CD4-positive, alpha-beta T cell treated with Interleukin-12 subunit alpha and Interleukin-12 subunit beta, for 1 hour (primary cell): ENCODE measurements around the gene CELF4.

ENCODE experiments used
- DNase-seq: peaks from one replicate; pipeline ENCODE4 v3.0.0-alpha.2; 2020

The CELF4 gene

DNA sequence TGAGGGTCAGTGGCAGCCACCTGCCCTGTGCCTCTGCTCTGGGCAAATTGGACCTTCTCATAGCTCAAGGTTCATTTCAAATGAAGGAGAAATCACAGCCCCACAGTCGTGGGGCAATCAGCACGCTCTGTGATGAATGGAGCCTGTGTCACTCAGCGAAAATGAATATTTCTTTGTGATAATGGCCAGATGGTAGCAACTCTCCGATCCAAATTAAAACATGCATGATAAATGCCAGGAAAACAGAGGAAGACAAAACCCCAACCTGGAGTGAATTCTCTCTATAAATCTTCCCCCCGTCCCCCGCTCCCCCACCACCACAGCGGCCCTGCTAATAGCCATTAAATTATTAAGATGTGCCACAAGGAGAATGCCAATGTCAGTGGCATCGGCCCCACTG lies 258.4 kb downstream of the CELF4 start:
- DNase-seq = no peak

DNA sequence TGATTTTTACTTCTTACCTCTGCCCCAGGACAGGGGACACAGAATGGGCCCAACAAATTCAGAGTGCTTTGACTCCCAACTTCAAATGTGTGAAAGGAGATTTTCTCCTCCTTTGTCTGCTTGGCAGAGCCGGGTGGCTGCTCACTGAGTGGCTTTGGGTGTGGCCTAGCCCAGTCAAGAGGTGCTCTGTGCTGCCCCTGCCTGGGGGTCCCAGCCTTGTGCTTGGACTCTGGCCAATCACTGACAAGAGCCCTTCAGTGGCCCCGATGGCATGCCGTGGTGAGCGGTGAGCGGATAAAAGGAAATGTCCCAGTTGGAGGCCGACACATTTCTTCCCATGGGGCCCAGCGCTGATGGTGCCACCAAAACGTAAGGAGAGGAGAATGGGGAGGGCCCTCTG lies 259.2 kb downstream of the CELF4 start:
- DNase-seq = no peak

DNA sequence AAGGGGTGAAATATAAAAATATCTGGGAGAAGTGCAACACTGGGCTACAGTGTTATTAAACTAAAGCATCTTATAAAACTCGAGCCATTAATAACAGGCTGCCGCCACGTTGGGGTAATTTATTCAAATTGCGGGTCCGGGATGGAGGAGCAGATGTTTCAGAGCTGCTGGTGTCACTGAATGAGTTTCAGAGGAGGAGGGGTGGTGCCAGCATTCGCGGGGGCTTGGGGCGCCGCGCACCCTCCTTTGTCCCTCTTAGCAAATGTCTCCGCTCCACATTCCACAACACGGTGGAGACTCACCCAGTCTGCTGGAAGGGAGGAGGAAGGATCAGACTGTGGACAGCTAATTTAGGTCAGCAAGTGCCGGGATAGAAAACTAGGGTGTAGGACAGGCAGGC lies 260.5 kb downstream of the CELF4 start:
- no peak for DNase-seq

DNA sequence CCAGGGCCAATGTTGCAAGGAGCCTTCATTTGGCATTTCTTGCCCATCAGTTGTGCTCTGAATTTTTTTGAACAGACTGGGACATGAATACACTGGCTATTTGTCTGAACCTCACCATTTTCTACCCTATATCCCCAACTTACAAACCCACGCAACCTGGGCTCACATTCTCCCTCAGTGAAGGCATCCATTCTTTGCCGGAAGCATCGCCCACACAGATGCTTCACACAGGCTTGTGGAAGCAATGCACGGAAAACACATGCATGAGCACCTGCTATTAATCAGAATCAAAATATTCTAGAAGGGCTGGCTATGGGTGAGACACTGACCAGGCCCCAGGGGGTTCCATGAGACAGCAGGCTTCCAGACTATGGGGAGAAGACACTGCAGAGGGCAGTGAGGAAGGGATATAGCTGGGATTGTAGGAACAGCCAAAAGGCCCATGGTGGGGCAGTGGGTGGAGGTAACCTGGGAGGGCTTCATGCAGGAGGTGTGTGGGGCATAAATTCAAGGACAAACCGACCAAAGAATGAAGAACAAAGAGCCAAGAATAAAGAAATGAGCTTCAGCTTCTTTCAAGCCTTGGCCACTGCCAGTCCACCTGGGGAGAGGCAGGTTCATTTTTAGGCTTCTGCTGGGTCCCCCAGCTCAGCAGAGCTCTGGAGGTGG lies 261.5 kb downstream of the CELF4 start:
- DNase-seq = no peak

DNA sequence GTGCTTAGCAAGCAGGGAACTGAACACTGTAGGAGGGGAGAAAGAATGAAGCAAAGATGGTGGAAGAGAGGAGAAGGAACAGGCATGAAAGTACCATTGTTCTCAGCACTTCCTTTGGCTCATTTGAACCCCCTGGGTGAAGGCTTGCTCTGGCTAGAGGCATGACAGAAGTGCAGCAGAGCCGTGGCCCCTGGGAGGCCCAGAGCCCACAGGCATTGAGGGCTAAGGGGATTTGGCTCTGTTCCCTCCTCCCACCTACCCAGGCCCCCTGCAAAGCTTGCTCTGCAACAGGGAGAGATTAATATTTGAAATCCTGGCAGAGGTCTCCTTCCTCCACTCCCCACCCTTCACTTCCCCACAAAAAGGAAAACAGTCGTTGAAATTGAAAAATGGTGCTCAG lies 262.6 kb downstream of the CELF4 start:
- no peak for DNase-seq

DNA sequence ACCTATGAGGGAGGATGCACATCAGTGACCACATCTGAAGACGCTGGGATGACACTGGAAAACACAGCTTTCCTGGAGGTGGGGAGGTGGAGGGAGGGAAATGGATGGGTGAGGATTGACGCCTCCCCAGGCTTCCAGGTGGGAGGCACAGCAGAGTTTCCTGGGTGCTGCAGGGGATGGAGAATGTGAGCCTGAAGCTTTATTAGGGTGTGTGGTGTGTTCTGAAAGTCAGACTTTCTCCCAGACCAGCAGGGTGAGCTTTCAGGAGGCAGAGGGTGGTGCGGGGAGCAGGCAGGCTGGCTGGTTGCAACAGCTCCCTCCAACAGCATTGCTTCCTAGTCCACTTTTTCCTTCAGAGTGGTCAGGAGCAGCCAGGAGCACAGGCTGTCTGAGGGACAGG lies 263.1 kb downstream of the CELF4 start:
- no peak for DNase-seq

DNA sequence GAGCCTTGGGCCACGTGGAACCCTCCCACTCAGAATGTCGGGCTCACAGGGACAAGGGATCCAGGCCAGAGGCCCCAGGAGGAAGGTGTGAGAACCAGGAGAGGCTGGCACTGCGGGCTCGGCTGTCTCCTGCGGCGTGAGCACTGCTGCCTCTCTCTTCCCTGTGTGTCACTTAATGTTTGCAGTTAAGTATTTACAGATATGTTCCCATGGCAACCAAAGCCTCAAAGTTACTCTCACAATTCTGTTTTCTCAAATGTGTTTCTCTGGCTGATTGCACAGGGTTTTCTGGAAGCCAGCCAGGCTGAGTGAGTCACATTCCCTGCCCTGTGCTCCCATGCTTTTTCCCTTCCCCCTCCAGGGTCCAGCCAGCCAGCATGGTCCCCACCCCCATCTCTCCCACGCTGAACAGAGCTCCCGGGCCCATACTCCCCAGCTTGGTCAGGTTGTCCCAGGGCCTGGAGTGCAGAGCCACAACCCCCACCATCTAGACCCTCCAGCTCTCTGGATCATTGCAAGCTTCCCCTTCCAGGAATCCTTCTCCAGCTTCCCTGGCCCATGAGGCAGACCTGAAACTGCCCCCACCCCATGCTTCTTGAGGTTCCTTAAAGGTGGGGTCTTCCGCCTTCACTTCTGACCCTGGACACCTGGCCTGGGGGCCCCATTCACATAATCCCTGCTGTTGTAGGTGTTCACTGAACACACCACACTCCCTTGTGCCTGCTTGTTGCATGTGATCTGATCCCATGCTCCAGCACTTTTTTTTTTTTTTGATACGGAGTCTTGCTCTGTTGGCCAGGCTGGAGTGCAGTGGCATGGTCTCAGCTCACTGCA lies 265.9 kb downstream of the CELF4 start:
- no peak for DNase-seq

DNA sequence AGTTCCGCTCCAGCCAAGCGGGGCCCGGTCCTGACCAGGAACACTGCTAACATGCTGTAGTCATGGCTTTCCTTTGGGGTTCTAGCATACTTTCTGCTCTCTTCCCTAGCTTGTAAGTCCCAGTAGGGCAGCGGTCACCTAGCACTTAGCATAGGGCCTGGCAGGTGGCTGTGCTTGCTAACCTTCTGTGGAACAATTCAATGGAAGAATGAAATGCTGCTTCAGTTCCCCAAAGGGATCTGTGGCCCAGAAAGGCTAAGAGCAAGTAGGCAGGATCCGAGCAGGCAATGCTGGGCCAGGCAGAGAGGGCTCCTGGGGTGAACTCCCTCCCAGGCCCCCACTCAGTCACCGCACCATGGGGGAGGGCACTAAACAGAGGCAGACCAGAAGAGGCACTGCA lies 266.8 kb downstream of the CELF4 start:
- DNase-seq = no peak

DNA sequence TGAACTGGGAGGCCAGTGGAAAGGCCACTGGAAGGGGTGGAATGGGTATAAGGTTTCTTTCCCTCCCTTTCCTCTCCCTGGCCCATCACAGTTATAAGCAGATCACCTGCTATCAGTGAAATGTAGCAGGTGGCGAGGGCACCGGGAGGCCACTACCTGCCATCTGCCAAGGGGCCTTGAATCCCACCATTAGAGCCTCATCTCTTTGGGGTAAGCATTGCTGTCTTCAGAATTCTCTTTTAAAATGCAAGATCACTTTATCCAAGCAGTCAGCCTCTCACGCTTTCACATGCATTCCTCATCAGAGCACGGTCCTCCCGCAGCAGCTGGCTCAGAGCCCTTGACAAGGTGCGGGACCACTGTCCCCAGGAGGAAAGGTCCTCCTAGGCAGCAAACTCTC lies 268.5 kb downstream of the CELF4 start:
- no peak for DNase-seq

DNA sequence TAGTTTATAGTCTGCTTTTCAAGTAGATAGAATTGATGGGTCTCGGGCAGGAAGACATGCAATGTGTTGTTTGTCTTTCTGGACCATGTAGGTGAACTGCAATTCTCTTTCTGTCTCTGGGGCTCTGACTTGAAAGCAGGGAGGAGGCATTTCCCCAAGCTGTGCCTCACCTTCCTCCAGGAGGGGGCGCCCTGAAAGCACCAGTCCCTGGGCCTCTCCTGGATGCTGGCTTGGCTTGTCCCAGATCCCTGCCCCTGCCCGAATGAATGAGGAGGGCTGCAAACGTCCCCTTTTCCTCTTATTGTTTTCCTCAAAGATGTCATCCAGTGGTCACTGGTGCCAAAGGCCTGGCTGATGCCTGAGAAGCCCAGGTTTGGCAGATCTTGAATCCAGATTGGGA lies 270.6 kb downstream of the CELF4 start:
- DNase-seq = no peak

DNA sequence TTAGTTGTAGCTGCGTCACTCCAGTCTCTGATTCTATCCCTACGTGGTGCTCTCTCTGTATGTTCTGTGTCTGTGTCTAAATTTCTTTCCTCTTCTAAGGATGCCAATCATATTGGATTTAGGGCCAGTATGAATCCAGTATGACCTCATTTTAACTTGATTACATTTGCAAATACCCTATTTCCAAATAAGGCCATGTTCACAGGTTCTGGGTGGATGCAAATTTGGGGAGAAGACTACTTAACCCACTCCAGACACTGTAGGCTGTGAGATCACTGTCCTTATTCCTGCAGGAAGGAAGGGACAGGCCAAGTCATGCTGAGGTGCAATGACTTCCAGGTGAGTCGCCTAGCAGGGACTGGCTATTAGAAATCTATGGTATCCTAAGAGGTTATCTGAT lies 272.2 kb downstream of the CELF4 start:
- no peak for DNase-seq

DNA sequence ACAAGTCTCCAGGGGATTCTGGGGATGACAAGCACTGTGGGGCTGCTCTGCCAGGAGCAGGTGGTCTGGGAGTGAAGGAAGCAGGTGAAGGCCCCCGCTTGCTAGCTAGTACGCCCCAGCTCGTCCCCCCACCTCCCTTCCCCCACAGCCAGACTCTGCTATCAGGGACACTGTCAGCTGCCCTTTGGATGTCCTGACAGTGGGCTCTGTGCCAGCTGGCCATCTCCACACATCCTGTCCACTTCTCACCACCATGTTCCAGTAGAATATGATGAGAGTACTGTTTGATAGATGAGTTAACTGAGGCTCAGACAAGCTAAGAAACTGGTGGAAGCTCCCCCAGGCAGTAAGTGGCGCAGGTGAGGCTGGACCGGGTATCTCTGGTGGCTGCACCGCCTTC lies 276.2 kb downstream of the CELF4 start:
- DNase-seq = no peak

DNA sequence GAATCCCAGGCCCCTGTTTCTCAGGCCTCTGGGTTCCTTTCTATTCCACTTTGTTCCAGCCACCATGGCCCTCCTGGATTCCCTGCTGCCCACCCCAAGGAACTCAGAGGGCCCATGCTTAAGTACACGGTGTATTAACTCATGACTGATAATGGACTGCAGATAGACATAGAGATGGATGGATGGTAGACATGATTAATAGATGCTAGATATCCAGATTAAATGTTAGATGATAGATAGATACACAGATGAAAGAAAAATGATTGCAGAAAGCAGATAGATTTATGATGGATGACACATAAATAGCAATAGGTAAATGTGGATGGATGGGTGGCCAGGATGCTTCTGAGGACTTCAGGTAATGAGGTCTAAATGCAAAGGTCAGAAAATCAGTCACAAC lies 278.0 kb downstream of the CELF4 start:
- DNase-seq = no peak

DNA sequence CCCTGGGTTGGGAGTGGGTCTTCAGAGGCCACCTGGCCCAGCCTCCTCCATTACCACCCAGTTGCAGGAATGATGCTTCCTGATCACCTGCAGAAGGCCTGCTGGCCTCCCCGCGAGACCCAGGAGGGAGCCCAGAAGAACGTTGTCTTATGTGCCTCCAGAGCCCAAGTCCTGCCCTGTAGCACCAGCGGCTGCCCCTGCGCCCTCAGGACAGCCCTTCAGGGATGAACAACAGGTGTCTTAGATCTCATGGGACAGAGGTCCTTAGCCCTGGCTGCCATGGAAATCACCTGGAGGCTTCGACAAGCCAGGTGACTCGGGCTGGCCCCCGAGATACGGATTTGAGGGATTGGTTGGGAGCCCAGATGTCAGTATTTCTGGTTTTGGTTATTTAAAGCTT lies 278.8 kb downstream of the CELF4 start:
- DNase-seq = no peak

DNA sequence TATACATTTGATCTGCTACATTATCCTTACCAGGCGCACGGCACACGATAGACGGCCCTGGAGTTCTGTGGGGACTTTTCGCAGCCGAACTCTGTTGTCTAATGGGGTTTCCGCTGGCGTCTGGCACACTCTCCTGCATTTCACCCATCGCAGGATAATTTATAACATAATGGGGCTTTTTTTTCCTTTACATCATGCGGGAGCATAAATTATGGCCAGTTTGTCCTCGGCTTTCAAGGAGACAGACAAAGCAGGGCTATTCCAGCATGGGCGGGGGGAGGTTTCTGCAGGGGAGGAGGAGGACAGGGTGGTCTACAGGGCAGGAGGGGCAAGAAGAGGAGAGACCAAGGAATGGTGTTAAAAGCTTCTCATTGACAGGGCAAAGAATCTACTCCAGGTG lies 279.8 kb downstream of the CELF4 start:
- DNase-seq = no peak

DNA sequence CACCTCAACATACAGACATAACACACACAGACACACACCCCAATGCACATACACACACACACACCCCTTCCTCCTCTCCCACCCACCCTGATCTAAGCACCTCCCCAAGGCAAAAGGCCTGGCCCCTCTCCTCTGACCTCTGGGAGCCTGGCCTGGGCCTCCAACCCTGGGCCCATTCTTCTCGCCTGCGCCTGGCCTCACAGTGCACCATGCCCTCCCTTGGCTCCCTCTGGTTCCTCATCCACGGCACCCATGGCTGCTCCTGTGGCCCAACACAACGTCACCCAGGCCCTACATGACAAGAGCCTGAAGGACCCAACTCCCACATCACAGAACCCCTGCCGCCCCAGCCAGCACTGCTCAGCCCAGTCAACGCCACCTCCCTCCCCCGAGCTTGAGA lies 281.3 kb downstream of the CELF4 start:
- DNase-seq = no peak

DNA sequence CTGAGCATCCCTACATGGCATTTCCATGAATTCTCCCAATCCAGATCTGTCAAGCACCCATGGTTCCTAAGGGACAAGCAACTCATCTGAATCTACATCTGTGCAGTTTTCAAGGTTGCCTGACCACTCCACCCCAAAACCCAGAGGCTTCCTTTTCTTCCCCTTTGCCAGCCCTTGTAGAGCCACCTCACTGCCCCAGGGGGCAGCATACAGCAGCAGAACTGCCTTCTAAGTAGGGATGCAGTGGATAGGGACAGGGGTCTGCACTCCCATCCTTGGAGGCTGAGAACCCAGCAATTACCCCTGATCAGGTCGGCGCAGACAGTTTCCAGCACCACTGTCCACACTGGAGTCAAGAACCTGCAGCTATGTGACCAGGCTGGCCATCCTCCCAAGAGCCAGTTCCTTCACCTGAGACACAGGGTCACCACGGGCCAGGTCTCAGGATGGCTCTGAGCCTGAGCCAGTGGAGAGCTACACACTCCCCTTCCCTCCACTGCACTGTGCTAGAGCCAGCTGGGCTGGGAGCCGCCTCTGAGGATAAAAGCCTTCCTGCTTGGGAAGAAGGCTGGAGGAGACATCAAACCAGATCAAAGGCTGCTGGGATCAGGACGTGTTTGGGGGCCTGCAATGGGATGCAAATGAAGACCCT lies 283.1 kb downstream of the CELF4 start:
- no peak for DNase-seq

DNA sequence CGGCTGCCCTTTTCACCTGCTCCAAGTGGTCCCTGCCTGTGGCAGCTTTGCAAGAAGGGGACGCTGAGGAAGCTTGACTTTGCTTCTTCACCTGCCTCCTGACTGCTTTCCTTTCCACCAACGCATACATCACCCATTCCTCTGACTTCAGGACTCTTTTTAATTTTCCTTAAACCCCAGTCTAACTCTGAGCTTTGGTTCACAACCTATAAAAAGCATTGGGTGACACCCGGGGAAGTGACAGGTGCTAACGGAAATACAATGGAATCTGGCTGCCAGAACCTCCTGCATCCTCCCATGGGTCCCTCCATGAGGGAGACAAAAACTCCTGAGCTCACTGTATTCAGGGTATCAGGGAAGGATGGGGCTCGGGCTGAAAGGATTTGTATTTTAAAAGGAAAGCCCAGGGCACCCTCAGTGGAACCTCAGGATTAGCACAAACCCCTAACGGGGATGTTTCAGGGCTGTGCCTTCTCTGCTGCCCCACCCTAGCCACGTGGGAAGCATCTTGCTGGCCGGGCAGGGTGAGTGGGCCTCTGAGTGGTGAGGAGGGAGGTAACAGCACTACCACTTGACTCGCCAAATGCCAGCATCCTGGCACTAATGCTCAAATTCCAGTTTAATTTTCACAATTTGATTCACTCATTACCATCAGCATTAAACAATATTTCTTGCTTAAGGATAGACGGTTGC lies 284.8 kb downstream of the CELF4 start:
- no peak for DNase-seq

DNA sequence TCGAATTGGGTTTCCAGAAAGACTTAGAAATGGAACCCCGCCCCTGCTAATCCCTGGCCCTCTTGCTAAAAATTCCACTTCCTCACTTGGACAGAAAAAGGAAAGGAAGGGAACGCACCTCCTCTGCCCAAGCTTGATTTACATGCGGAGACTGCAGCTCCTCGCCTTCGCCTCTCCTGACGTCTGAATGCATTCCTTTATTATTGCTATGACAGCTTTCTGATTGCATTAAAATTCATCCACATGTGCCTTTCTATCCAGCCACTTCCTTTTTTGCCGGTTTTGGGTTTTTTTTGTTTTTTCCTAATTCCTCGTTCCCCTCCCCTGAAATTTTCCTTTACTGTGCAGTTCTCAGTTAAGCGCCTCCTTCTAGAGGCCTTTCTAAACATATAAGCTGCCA lies 287.8 kb downstream of the CELF4 start:
- DNase-seq = no peak

DNA sequence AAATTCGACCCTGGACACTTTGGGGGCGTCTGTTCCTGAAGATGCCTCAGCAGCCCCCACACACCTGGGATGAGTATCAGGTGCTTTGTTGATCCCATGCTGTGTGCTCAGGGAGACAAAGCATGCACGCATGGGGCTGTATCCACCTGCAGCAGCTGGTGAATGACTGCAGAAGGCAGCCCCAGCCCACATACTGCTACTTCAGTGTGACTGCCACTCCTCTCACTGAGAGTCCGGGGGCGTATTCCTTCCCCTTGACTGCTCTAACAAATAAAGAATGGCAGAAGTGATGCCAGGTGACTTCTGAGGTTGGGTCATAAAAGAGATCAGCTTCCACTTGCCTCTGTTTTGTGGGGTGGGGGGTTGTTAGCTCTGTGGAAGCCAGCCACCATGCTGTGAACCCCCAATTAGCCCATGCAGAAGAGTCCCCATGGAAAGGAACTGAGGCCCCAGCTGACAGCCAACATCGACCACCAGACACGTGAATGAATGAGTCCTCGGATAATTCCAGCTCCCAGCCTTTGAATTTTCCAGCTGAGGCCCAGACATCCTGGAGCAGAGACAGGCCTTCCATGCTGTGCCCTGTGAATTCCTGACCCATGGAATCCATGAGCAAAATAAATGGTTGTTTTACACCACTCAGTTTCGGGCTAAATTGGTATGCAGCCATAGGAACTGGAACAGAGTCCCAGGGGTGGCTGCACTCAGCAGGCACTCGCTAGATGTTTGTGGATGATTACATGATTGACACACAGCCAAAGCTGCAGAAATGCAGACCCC lies 289.3 kb downstream of the CELF4 start:
- no peak for DNase-seq

DNA sequence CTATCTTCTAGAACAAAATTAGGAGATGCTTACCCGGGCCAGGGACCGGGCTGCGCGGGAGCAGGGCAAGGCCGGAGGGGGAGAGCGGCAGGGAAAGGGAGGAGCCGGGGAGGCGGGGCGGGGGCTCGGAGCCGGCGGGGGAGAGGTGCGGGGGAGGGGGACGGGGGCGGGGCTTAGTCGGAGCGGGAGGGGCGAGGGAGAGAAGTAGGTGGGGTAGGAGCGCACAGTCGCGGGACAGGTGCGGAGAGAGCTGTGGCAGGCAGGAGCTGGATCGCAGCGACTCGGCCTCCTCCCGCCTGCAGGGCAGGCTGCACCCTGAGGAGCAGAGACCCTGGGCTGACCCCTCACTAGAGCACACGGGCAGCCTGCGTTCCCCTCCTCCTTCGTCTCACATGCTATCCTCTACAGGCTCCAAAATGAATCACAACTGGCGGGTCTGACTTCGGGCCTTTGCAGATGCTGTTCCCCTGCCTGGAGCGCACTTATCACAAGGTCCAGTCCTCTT lies 290.3 kb downstream of the CELF4 start:
- DNase-seq = no peak
